ENCODE data around the gene SSH2.

The SSH2 gene

GRCh38 chr17:29674281-29674680 lies 255.7 kb downstream of the SSH2 start:
- no peak overlapping the region for H3K27ac ChIP-seq
- no peaks in the 10 kb centered on the region for H3K27me3 ChIP-seq (ENCODE audit: insufficient read depth, low read depth, severe bottlenecking)
- H3K4me3 ChIP-seq (ENCODE audit: low read depth, low read length), result no peak overlapping the region
- no peak for TF ChIP-seq CTCF (IDR thresholded peaks at IDR 0.05; ENCODE audit: low read depth, low read length)
- no peak for DNase-seq
- no peaks in the 10 kb centered on the region for H3K9me3 ChIP-seq (ENCODE audit: severe bottlenecking)
- peaks cover 16% of the 10 kb centered on the region for H3K36me3 ChIP-seq

- peaks cover 30% of the 10 kb centered on the region for H3K36me3 ChIP-seq
- H3K27me3 ChIP-seq (ENCODE audit: insufficient read depth, low read depth, severe bottlenecking), result no peaks in the 10 kb centered on the region
- H3K4me3 ChIP-seq (ENCODE audit: low read depth, low read length), result no peak overlapping the region
- no peak overlapping the region for H3K27ac ChIP-seq
- no peak for DNase-seq
- no peaks in the 10 kb centered on the region for H3K9me3 ChIP-seq (ENCODE audit: severe bottlenecking)
- no peak for TF ChIP-seq CTCF (IDR thresholded peaks at IDR 0.05; ENCODE audit: low read depth, low read length)
These were observed 258.4 kb downstream of the SSH2 start for GRCh38 chr17:29671661-29672060.

GRCh38 chr17:29669266-29669665 lies 260.8 kb downstream of the SSH2 start:
- no peak overlapping the region for H3K4me3 ChIP-seq (ENCODE audit: low read depth, low read length)
- no peaks in the 10 kb centered on the region for H3K27me3 ChIP-seq (ENCODE audit: insufficient read depth, low read depth, severe bottlenecking)
- no peak overlapping the region for H3K27ac ChIP-seq
- no peaks in the 10 kb centered on the region for H3K9me3 ChIP-seq (ENCODE audit: severe bottlenecking)
- no peak for DNase-seq
- TF ChIP-seq CTCF (IDR thresholded peaks at IDR 0.05; ENCODE audit: low read depth, low read length), result no peak
- H3K36me3 ChIP-seq, result peaks cover 49% of the 10 kb centered on the region

- Histone ChIP-seq H3K27me3 (ENCODE audit: insufficient read depth, low read depth, severe bottlenecking) (no peaks in the 10 kb centered on the region), H3K4me3 (ENCODE audit: low read depth, low read length) (no peak overlapping the region), H3K36me3 (peaks cover 49% of the 10 kb centered on the region), H3K9me3 (ENCODE audit: severe bottlenecking) (no peaks in the 10 kb centered on the region), H3K27ac (no peak overlapping the region)
- TF ChIP-seq CTCF (IDR thresholded peaks at IDR 0.05; ENCODE audit: low read depth, low read length), result no peak
- no peak for DNase-seq
These were observed 262.1 kb downstream of the SSH2 start for GRCh38 chr17:29667969-29668368.

GRCh38 chr17:29665481-29665810 lies 264.6 kb downstream of the SSH2 start:
- no peak for DNase-seq
- Histone ChIP-seq H3K4me3 (ENCODE audit: low read depth, low read length) (no peak overlapping the region), H3K9me3 (ENCODE audit: severe bottlenecking) (no peaks in the 10 kb centered on the region), H3K27me3 (ENCODE audit: insufficient read depth, low read depth, severe bottlenecking) (no peaks in the 10 kb centered on the region), H3K36me3 (peaks cover 37% of the 10 kb centered on the region), H3K27ac (no peak overlapping the region)
- no peak for TF ChIP-seq CTCF (IDR thresholded peaks at IDR 0.05; ENCODE audit: low read depth, low read length)

- Histone ChIP-seq H3K27me3 (ENCODE audit: insufficient read depth, low read depth, severe bottlenecking) (no peaks in the 10 kb centered on the region), H3K36me3 (peaks cover 33% of the 10 kb centered on the region), H3K27ac (no peak overlapping the region), H3K9me3 (ENCODE audit: severe bottlenecking) (no peaks in the 10 kb centered on the region), H3K4me3 (ENCODE audit: low read depth, low read length) (no peak overlapping the region)
- no peak for TF ChIP-seq CTCF (IDR thresholded peaks at IDR 0.05; ENCODE audit: low read depth, low read length)
- no peak for DNase-seq
These were observed 265.1 kb downstream of the SSH2 start for GRCh38 chr17:29664743-29665480.

Measured in WERI-Rb-1 (cell line).